Activated CD4-positive, CD25-positive, alpha-beta regulatory T cell (primary cell): ENCODE data around the gene TBC1D1.

Source experiments
- DNase-seq, 4 experiments: peaks; one replicate each; lab custom pipeline; 2025; lab: John Stamatoyannopoulos, UW

Gene TBC1D1

DNA sequence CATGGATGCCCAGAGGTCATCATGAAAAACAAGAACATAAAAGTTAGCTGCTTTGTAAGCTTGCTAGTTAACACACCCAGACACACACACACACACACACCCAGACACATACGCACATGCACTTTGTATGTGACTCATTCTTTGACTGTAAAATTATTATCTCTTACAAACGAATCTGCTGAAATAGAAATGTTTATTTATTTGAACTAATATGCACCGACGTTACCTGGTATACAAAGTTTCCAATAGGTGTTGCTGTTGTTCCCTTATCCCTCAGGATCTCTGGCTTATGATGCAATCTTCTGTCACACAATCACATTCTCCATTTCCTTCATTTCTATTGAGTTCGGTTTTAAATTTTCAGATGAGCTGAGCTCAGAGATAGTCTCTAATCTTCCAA, 278.6 kb downstream of the TBC1D1 start:
- no peak for DNase-seq

DNA sequence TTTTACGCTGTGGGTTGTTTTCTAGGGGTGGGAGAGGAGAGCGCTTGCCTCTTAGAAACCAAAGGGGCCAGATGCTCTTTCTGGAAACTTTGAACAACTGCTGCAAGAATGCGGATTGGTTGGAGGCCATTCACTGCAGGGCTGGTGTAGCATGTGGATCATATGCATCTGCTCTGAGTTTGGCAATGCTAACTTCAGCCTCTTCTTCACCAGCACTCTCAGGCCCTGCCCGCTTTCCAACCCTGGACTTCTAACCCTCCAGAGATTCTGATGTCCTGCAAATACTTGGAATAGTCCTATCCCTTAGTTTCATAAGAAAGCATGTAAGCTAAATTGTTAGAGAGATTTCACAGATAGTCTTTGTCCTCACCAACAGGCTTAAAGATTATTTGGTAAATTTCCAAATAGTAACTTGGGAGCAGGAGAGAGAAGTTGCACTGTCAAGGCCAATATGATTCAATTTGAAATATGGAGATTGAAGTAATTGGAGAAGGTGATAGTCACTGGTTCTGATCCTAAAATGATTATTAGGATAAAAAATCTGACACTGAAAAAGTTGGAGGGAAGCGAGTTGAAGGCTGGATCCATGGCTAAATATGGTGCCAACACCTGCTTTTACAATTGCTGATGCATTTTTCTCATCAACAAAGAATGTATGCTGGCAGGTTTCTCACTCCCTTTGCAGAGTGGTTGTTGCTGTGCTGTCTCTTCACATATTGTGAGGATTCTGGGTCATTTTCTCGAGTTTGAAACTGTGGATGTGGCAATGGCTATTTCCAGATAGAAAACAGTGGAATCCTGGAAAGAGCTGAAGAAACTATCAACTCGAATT, 279.7 kb downstream of the TBC1D1 start:
- no peak for DNase-seq

GRCh38 chr4:38172078-38172477, 281.2 kb downstream of the TBC1D1 start:
- no peak for DNase-seq

DNA sequence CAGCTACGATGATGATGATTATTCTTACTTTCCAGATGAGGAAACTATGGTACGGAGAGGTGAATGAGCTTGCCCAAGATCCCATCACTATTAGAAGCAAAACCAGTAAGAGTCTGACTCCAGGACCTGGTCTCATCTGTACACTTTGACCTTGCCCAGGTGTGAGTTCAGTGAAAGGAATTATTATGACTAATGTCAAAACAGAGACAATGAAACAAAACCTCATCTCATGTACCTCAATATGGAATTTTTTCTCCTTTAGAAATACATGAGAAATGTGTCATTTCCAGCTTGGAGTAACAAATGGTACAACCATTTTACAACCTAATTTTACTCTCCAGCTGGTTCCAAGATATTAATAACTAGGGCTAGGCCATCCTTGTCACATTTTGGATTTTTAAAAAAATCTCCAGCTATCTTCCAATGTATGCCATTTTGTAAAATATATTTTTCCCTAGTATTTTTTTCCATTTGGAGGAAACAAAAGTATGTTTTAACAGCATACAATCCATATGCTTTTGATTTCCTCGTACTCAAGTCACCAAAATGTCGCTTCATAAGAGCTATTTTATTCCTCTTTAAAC, 283.1 kb downstream of the TBC1D1 start:
- DNase-seq = no peak

DNA sequence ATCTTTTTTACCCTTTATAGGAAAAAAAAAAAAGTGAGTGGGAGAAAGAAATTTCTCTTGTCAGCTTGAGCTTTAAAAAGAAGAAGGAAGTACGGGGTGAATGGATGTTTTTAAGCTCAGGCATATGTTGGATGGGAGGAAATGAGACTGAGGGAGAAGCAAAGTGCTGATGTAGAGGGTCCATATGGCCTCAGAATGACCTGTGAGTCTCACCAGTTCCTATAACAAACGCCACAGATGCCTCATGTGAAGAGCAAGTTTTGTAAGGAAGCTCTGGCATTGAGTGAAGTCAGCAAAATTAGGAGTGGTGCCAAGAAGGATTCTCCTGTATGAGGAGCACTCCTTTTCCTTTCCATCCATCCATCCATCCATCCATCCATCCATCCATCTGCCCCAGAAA, 283.9 kb downstream of the TBC1D1 start:
- DNase-seq = no peak

DNA sequence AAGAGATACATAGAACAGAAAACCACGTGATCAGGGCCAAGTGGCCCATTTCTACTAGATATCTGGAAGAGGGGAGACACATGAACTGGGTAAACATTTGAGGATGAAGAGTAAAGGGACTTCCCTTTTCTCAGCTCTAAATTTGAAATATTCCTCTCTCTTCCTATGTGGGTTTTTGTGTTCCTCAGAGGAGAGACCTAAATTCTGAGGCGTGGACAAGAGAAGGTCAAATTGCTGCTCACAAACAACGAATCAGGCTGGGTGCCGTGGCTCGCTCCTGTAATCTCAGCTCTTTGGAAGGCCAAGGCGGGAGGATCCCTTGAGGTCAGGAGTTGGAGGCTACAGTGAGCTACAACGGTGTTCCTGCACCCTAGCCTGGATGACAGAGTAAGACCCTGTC, 285.3 kb downstream of the TBC1D1 start:
- no peak for DNase-seq

GRCh38 chr4:38177035-38177546, 286.2 kb downstream of the TBC1D1 start:
- DNase-seq = no peak

DNA sequence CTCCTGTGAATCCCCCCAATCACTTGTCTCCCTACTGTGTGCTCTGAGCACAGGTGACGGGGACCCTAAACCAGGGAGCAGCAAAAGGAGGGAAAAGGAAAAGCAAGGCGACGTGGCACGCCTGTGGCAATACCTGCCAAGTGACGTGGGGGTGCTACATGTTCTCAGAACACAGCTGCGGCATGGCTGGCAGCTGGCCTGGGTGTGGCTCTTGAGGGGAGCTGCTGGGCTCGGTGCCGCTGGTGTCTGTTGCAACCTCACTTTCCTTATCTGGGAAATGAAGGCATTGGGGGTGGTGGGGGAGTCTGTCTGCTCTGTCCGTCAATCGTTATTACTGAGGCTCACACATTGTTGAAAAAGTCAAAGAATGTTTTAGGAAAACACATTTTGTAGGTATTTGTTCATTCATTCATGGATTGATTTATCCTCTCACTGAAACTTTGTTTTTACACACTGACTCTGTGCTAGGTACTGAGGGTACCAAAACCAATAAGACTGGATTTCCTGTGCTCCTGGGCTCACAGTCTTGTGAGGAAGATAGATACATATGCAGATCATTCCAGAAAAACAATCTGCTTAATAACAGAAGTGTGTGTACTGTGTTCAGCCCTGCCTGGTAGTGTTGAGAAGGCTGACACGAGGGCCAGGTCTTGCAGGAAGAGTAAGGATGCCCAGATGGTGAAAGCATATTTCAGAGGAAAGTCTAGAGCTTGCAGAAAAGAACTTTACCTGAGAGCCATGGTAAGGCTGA, 286.9 kb downstream of the TBC1D1 start:
- DNase-seq = peak in 1 of 4 experiments; percentile 8

DNA sequence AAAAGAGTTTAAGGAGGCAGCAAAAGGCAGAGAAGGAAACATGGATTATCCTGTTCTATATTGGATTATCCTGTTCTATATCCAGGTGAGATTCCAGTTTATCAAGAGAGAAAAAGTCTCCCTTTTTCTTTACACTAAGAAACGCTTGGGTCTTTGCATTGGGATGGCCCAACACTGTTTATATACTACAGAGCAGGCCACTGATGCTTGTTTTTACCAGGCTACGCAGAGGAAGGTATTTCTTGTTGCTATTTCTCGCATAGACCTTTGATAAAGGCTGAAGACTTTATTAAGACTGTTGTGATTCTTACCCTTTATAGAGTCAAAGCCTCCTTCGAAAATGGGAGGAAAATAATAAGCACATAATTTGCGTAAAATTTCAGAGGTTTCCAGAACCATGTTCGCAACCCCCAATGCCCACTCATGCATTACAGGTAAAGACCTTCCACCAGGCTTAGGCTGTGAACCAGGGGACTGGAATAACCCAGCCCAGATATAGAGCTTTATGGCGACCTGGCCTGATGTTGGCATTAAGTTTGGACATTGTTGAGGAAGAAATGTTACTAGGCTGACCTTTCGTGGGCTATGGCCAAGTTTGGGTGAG, 287.6 kb downstream of the TBC1D1 start:
- no peak for DNase-seq

DNA sequence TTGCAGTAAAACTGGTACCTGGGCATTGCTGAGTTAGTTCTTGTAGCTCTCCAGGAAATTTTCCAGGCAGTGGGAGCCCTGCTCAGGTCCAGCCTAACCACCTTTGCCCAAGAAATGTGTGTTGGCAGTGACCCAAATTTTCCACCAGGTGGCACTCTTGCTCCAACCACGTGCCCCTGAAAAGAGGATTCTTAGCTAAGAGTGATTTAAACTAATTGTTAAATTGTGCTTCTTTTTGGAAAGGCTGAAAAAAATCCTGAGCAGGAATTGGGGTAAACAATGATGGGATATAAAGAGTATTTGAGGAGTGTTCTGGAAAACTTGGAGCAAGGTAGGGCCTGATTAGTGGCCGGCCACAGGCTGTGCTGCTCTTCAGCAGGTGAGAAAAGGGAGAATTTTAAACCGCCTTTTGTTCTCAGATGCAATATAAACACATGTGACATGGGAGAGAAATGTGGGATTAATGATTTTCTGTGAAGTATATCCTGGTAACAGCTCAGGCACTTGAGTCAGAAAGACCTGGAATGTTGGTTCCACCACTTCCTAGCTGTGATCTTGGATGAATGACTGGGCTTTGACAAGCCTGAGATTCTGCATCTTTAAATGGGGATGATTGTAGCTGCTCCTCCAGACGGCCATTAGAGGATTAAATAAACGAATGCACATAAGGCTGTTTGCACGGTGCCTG, 288.9 kb downstream of the TBC1D1 start:
- peak; percentile 34 to 55 (median 40) for DNase-seq

DNA sequence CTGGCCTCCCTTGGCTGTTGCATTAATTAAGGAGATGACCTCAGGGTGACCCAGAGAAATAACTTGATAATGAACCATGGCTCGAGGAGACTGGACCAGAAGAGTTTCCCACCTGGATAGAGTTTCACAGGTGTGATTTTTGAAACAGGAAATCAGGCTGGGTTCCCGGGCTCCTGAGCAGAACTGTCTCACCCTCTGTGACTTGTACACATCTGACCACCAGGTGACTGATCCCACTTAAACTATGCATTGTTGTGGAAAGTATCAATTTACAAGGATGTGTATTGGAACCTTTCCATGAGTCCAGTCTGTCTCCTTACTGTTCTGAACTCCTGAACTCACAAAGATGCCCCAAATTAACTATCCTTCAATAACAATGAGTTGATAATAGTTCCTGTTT, 289.6 kb downstream of the TBC1D1 start:
- no peak for DNase-seq

DNA sequence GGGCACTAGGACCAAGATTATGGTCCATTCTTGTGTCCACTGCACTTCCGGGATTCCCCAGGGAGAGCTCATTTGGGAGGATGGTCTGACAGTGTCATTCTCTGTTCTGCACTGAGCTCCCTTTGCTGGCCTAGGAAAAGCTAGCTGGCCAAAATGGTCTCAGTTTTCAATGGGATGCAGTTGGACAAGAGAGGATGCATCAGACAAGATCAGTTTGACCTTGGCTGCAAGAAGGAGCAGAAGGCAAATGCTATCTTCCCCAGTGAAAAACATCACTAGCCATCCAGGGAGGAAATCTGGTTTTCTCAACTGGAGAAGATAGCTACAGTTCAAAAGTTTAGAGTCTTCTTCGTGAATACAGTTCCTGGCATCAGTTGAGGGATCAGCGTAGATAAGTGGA, 290.4 kb downstream of the TBC1D1 start:
- no peak for DNase-seq

DNA sequence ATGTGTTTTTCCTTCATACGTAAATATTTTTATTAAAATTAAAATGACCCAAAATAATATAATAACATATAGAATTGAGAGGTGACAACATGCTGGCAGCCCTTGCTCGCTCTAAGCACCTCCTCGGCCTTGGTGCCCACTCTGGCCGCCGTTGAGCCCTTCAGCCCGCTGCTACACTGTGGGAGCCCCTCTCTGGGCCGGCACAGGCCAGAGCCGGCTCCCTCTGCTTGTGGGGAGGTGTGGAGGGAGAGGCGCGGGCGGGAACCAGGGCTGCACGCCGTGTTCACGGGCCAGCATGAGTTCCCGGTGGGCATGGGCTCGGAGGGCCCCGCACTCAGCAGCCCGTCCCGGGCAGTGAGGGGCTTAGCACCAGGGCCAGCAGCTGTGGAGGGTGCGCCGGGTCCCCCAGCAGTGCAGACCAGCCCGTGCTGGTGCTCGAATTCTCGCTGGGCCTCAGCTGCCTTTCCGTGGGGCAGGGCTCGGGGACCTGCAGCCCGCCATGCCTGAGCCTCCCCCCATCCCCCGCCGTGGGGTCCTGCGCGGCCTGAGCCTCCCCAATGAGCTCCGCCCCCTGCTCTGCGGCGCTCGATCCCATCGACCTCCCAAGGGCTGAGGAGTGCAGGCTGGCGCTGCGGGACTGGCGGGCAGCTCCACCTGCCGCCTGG, 291.6 kb downstream of the TBC1D1 start:
- no peak for DNase-seq

DNA sequence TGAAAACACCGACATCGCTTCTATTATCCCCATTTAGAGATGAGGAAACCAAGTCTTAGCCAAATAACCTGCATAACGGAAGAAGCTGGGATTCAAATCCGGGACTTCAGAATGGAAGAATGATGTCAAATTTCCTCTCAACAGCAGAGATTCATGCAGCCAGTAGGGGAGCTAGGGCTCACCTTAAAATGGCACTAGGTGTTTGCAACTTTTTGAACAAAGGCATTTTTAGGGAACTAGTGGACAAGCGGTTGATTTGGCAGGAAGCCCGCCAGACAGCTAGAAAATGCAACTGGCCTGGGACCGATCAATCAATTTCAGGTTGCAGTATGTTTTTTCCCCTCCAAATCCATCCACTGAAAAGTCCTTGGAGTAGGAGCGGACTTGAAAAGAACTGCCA, 293.5 kb downstream of the TBC1D1 start:
- no peak for DNase-seq

DNA sequence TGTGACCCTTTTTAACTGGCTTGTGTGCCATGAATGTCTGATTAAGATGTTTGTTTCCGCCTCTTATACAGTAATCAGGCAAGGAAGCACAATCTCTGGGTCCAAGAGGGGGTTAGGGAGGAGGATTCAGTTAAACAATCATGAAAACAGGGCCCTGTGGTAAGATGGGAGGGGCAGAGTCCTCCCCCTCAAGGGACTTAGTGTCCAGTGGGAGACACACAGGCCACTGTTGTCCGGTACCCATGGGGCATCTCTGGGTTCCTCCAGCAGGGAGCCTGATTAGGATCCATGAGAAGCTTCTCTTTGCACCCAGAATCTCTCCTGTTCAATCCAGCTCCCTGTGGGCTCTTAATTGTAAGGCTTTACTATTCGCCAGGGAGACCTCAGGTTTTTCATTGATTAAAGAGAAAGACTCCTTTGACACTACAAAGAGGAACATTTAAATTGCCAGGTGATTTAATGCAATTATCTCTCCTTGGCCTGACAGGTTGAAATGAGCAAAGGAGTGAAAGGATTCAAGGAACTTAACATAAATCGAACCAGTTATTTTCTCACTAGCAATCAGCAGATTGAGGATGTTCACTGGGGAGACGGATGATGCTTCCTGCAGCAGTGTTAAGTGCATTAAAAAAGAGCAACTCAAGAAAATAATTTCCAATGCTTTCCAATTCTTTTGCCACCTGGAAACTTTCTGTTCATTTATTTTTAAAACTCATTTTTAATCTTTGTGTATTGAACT, 294.7 kb downstream of the TBC1D1 start:
- DNase-seq = no peak

DNA sequence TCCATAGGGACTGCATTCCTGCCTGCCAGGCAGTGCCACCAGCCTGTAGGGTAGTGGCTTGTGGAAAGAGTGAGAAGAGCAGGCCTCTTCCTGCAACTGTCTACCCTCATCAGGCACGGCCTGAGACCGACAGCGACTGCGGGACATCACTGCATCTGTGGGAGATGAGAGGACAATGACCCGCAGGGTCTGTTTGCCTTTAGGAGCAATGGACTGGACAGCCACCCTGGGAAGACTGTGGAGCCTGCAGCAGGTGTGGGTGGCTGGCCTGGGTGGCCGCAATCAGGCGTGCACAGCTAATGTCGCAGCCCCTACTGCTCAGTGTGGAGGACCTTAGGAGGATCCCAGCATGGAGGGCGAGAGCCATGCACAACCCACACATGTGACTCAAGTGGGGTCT, 297.3 kb downstream of the TBC1D1 start:
- DNase-seq = no peak

- DNase-seq = no peak
These were observed 297.8 kb downstream of the TBC1D1 start for GRCh38 chr4:38188631-38189101.
